ENCODE results near the gene ZC3H12C. TPM values are rescaled to one million over a fixed set of nuclear protein-coding genes. Genes with fewer than 3 reads are reported as not detected.

Gene ZC3H12C
- total and polyA plus RNA-seq, 2 of the 4 experiments (the other 2 are of a cell fraction) = 4.2 to 15.8 TPM

- Histone ChIP-seq H2AK5ac (ENCODE audit: low read depth, low read length) (no peak overlapping the region), H2AFZ (replicated peaks; ENCODE audit: low read length, poor library complexity) (peak overlapping the region; percentile 71), H3K9me3 (ENCODE audit: control insufficient read depth, insufficient read depth, low read length) (no peaks in the 10 kb centered on the region), H2BK120ac (ENCODE audit: low read depth, low read length) (no peak overlapping the region; the same call in 1 of the 2 replicates), H3K56ac (ENCODE audit: extremely low read depth, insufficient read depth, low read length) (no peak overlapping the region), H3K27ac (ENCODE audit: insufficient read depth, low read length) (no peak overlapping the region), H4K8ac (ENCODE audit: low read depth in 2 of 2, low read length in 2 of 2) (no peak overlapping the region; a peak in 1 of 4 replicates), H3K4me2 (ENCODE audit: low read depth, low read length) (peak overlapping the region; percentile 29), H3K9me1 (ENCODE audit: insufficient read depth, low read length) (no peaks in the 10 kb centered on the region), H4K91ac (ENCODE audit: insufficient read depth, low read depth, low read length) (no peak overlapping the region; the same call in 1 of the 2 replicates), H3K4me1 (ENCODE audit: control insufficient read depth, insufficient read depth, low read length) (peaks cover 10% of the 10 kb centered on the region), H2BK20ac (ENCODE audit: low read depth, low read length) (no peak overlapping the region), H4K5ac (ENCODE audit: low read depth, low read length) (no peak overlapping the region), H3K4me3 (ENCODE audit: insufficient read depth, low read depth, low read length) (no peak overlapping the region), H3K36me3 (ENCODE audit: control insufficient read depth, insufficient read depth, low read length) (no peaks in the 10 kb centered on the region), H4K20me1 (ENCODE audit: insufficient read depth, low read length) (no peaks in the 10 kb centered on the region), H3K9ac (ENCODE audit: low read depth, low read length) (no peak overlapping the region), H2AK9ac (replicated peaks; ENCODE audit: low read depth, low read length, poor library complexity) (no peak overlapping the region), H2BK15ac (ENCODE audit: low read depth, low read length) (no peak overlapping the region), H3K27me3 (ENCODE audit: control insufficient read depth, insufficient read depth, low read length) (no peaks in the 10 kb centered on the region), H3K79me1 (ENCODE audit: low read depth in 1 of 2, low read length in 2 of 2) (no peaks in the 10 kb centered on the region), H3K14ac (replicated peaks; ENCODE audit: low read depth, low read length) (no peak overlapping the region), H2BK5ac (ENCODE audit: low read depth, low read length, poor library complexity, severe bottlenecking) (no peak overlapping the region), H3K4ac (ENCODE audit: low read depth, low read length) (no peak overlapping the region), H3K23ac (ENCODE audit: low read depth, low read length) (no peak overlapping the region; the same call in 1 of the 2 replicates), H3K18ac (ENCODE audit: low read depth, low read length) (no peak overlapping the region)
- intact Hi-C loops (cut with micrococcal nuclease) = no loop called here
- no TSS peak for BruUV-seq (replicated peaks)
- dilution Hi-C loops (cut with HindIII; ENCODE audit: low sequenced_read_pairs, unreplicated experiment) = no loop called here
- WGBS, 2 experiments (ENCODE audit: extremely low coverage in 2 of 2, insufficient read length in 1 of 2) = 38% methylated on average over 4 of the region's 6 CpGs; no CpG with 5 or more reads in 1 of the 2 experiments
- TF ChIP-seq NFE2L2 (IDR thresholded peaks at IDR 0.05; ENCODE audit: low read depth, low read length) (no peak), POLR2A (IDR thresholded peaks at IDR 0.05; ENCODE audit: low read depth, low read length) (no peak), MAFK (IDR thresholded peaks at IDR 0.05; ENCODE audit: low read depth, low read length) (0 out of 2 replicates have a peak, but pooled peaks have one; percentile 9), CEBPB (IDR thresholded peaks at IDR 0.05; ENCODE audit: low read depth, low read length) (no peak), SMC3 (IDR thresholded peaks at IDR 0.05; ENCODE audit: low read depth, low read length) (no peak), MAZ (IDR thresholded peaks at IDR 0.05; ENCODE audit: borderline replicate concordance, low read depth, low read length) (no peak), FOS (IDR thresholded peaks at IDR 0.05; ENCODE audit: low read depth, low read length) (peak; percentile 48; the same call in 1 of the 2 replicates), MXI1 (IDR thresholded peaks at IDR 0.05; ENCODE audit: borderline replicate concordance, low read depth, low read length) (no peak)
- DNase-seq (peak; percentile 78), ATAC-seq (ENCODE audit: low read depth) (peak; percentile 67)
- in situ Hi-C loops (cut with MboI; ENCODE audit: low sequenced_read_pairs) = no loop called here
- POLR2A ChIA-PET (ENCODE audit: unreplicated experiment) = interaction anchor here (0.6 kb wide), 1 partner anchor 1518 kb away, joined by 3 read pairs; no protein-coding TSS in a partner anchor
- CTCF ChIA-PET = no interaction called here
Observed at GRCh38 chr11:110077831-110078325, 15.3 kb upstream of the ZC3H12C start.

Data from IMR-90 (cell line).